Lower lobe of right lung (tissue), 2 donors: ENCODE results near the gene WDFY3. TPM values are rescaled to one million over a fixed set of nuclear protein-coding genes. Genes with fewer than 3 reads are reported as not detected.

ENCODE experiments used
- ATAC-seq, 2 donors: fragments of 200-7000 bp; cut with Tn5 transposase; one replicate each; pipeline ENCODE4 v1.9.1; 2020 to 2022; ENCODE audit warnings: mild to moderate bottlenecking in 2 of 2, moderate library complexity in 2 of 2
- DNase-seq: peaks from one replicate; pipeline ENCODE4 v3.0.0-alpha.2; 2020
- H3K27ac ChIP-seq: fragments of 200-600 bp; one replicate; pipeline ENCODE4 v1.8.0; 2022
- H3K27me3 ChIP-seq: fragments of 200-600 bp; one replicate; pipeline ENCODE4 v1.8.0; 2022; ENCODE audit warnings: low read depth
- H3K36me3 ChIP-seq: fragments of 200-600 bp; one replicate; pipeline ENCODE4 v1.8.0; 2022; ENCODE audit warnings: mild to moderate bottlenecking
- H3K4me1 ChIP-seq: fragments of 200-600 bp; one replicate; pipeline ENCODE4 v1.8.0; 2022
- H3K4me3 ChIP-seq: fragments of 200-600 bp; one replicate; pipeline ENCODE4 v1.8.0; 2022; ENCODE audit warnings: mild to moderate bottlenecking
- H3K9me3 ChIP-seq: fragments of 200-600 bp; one replicate; pipeline ENCODE4 v1.8.0; 2022
- CTCF ChIP-seq: fragments of 200-600 bp; IDR thresholded peaks from one replicate; pipeline ENCODE4 v1.8.0; 2022; ENCODE audit warnings: antibody characterized with exemption, mild to moderate bottlenecking
- intact Hi-C: fragments of 100-400 bp; cut with DNase I; formaldehyde crosslinking; loops from one replicate; pipeline ENCODE4 v1.11.0; 2022
- total RNA-seq: library from RNA; stranded (reverse); fragmentation: NEBNext Ultra II Directional; extraction: Animal tissue kit (Norgen Biotek cat#: 25700); gene quantifications from one replicate; pipeline ENCODE4 v1.2.1, GENCODE V29; 2021
- donor health status: DM: no; HTN: yes; CAD: no; lungs with severe emphysema.

The WDFY3 gene
- total RNA-seq, 1 donor from 2014 or later = 125 TPM

GRCh38 chr4:84826681-84827080, 139.8 kb downstream of the WDFY3 start:
- Histone ChIP-seq H3K27ac (no peak overlapping the region), H3K4me1 (no peaks in the 10 kb centered on the region), H3K4me3 (no peak overlapping the region), H3K36me3 (peaks cover 29% of the 10 kb centered on the region), H3K27me3 (no peaks in the 10 kb centered on the region), H3K9me3 (no peaks in the 10 kb centered on the region)
- intact Hi-C loops = no loop called here
- ATAC-seq (no peak), DNase-seq (no peak)
- TF ChIP-seq CTCF = no peak

GRCh38 chr4:84825701-84826341, 140.7 kb downstream of the WDFY3 start:
- intact Hi-C loops = no loop called here

GRCh38 chr4:84821064-84821463, 145.4 kb downstream of the WDFY3 start:
- DNase-seq (no peak), ATAC-seq (no peak)
- Histone ChIP-seq H3K27ac (no peak overlapping the region), H3K4me1 (no peaks in the 10 kb centered on the region), H3K27me3 (no peaks in the 10 kb centered on the region), H3K9me3 (no peaks in the 10 kb centered on the region), H3K36me3 (peaks cover 52% of the 10 kb centered on the region), H3K4me3 (no peak overlapping the region)
- intact Hi-C loops = no loop called here
- TF ChIP-seq CTCF = no peak

More at GRCh38 chr4:84825701-84826341, 140.7 kb downstream of the WDFY3 start:
- TF ChIP-seq CTCF = no peak
- no peaks in the 10 kb centered on the region for H3K9me3 ChIP-seq
- ATAC-seq = no peak
- peaks cover 29% of the 10 kb centered on the region for H3K36me3 ChIP-seq
- no peaks in the 10 kb centered on the region for H3K4me1 ChIP-seq
- no peak for DNase-seq
- no peak overlapping the region for H3K4me3 ChIP-seq
- H3K27me3 ChIP-seq = no peaks in the 10 kb centered on the region
- no peak overlapping the region for H3K27ac ChIP-seq

GRCh38 chr4:84814094-84814750, 152.3 kb downstream of the WDFY3 start:
- TF ChIP-seq CTCF = no peak
- Histone ChIP-seq H3K36me3 (peaks cover 48% of the 10 kb centered on the region), H3K27ac (no peak overlapping the region), H3K27me3 (no peaks in the 10 kb centered on the region), H3K4me1 (no peaks in the 10 kb centered on the region), H3K4me3 (no peak overlapping the region), H3K9me3 (no peaks in the 10 kb centered on the region)
- intact Hi-C loops = no loop called here
- DNase-seq (no peak), ATAC-seq (peak in 1 of 2 donors; percentile 52)

GRCh38 chr4:84809946-84810345, 156.5 kb downstream of the WDFY3 start:
- Histone ChIP-seq H3K27ac (no peak overlapping the region), H3K27me3 (no peaks in the 10 kb centered on the region), H3K4me1 (no peaks in the 10 kb centered on the region), H3K4me3 (no peak overlapping the region), H3K36me3 (peaks cover 30% of the 10 kb centered on the region), H3K9me3 (no peaks in the 10 kb centered on the region)
- no peak for TF ChIP-seq CTCF
- intact Hi-C loops = no loop called here
- no peak for ATAC-seq
- DNase-seq = no peak
